Measurements from ENCODE around the gene PTK7. TPM values are rescaled to one million over a fixed set of nuclear protein-coding genes. Genes with fewer than 3 reads are reported as not detected.
A peak's percentile ranks its signal among the peaks of the same experiment; 100 is the strongest.

The PTK7 gene
- total RNA-seq, 1 experiment from 2014 or later, result 106 TPM

GRCh38 chr6:43070028-43070632 lies 6.0 kb upstream of the PTK7 start:
- BruUV-seq (replicated peaks), result no TSS peak
- ChIA-PET POLR2A (ENCODE audit: unreplicated experiment) (no interaction called here), CTCF (interaction anchor here (0.5 kb wide), 1 partner anchor 94 kb away, joined by 3 read pairs; no protein-coding TSS in a partner anchor)
- no peak overlapping the region for H3K4me3 ChIP-seq
- no peak overlapping the region for H3K27ac ChIP-seq
- no peaks in the 10 kb centered on the region for H3K27me3 ChIP-seq (ENCODE audit: insufficient read depth, low read depth)
- H4K20me1 ChIP-seq (ENCODE audit: insufficient read depth), result no peaks in the 10 kb centered on the region
- H3K79me2 ChIP-seq (ENCODE audit: low read depth), result no peaks in the 10 kb centered on the region
- TF ChIP-seq CTCF (conservative IDR thresholded peaks at IDR 0.05) (peak; percentile 81), EZH2 (IDR thresholded peaks at IDR 0.05; ENCODE audit: low read depth) (no peak)
- no peaks in the 10 kb centered on the region for H3K4me1 ChIP-seq (replicated peaks; ENCODE audit: insufficient read depth)
- no peaks in the 10 kb centered on the region for H3K9me3 ChIP-seq (ENCODE audit: insufficient read depth, low read depth)
- peaks cover 6% of the 10 kb centered on the region; the same call in 1 of the 2 replicates for H3F3A ChIP-seq (ENCODE audit: insufficient read depth, low read depth)
- H2AFZ ChIP-seq, result no peak overlapping the region
- no peaks in the 10 kb centered on the region for H3K36me3 ChIP-seq (ENCODE audit: low read depth)
- no peaks in the 10 kb centered on the region for H3K9me2 ChIP-seq (ENCODE audit: insufficient read depth)
- no peak overlapping the region for H3K4me2 ChIP-seq
- intact Hi-C loops (cut with micrococcal nuclease; ENCODE audit: unreplicated experiment), result loop anchor here (1.0 kb wide), 1 partner anchor 73 kb away; no protein-coding TSS in a partner anchor
- peak; percentile 23 to 48 for DNase-seq

GRCh38 chr6:43074847-43075669 lies 1.1 kb upstream of the PTK7 start:
- no peak for DNase-seq
- Histone ChIP-seq H4K20me1 (ENCODE audit: insufficient read depth) (no peaks in the 10 kb centered on the region), H3K79me2 (ENCODE audit: low read depth) (peaks cover 34% of the 10 kb centered on the region), H3F3A (ENCODE audit: insufficient read depth, low read depth) (peaks cover 14% of the 10 kb centered on the region), H3K36me3 (ENCODE audit: low read depth) (no peaks in the 10 kb centered on the region), H3K4me2 (no peak overlapping the region), H3K27ac (no peak overlapping the region), H3K9me3 (ENCODE audit: insufficient read depth, low read depth) (no peaks in the 10 kb centered on the region), H3K27me3 (ENCODE audit: insufficient read depth, low read depth) (no peaks in the 10 kb centered on the region), H3K9me2 (ENCODE audit: insufficient read depth) (no peaks in the 10 kb centered on the region), H2AFZ (no peak overlapping the region), H3K4me3 (no peak overlapping the region), H3K4me1 (replicated peaks; ENCODE audit: insufficient read depth) (peaks cover 13% of the 10 kb centered on the region)
- intact Hi-C loops (cut with micrococcal nuclease; ENCODE audit: unreplicated experiment), result no loop called here
- CTCF ChIA-PET, result interaction anchor here (0.5 kb wide), 1 partner anchor 61 kb away, joined by 4 read pairs; the partner anchor contains the start of genes KLHDC3 and MEA1
- BruUV-seq (replicated peaks), result no TSS peak
- POLR2A ChIA-PET (ENCODE audit: unreplicated experiment), result interaction anchor here (0.6 kb wide), 1 partner anchor 105 kb away, joined by 4 read pairs; no protein-coding TSS in a partner anchor
- no peak for TF ChIP-seq CTCF (conservative IDR thresholded peaks at IDR 0.05)

GRCh38 chr6:43076464-43077332 lies 584 bp downstream of the PTK7 start:
- peaks cover 14% of the 10 kb centered on the region for H3F3A ChIP-seq (ENCODE audit: insufficient read depth, low read depth)
- H3K79me2 ChIP-seq (ENCODE audit: low read depth), result peaks cover 50% of the 10 kb centered on the region
- intact Hi-C loops (cut with micrococcal nuclease; ENCODE audit: unreplicated experiment), result loop anchor here (2.0 kb wide), 2 partner anchors 20 to 44 kb away; no protein-coding TSS in a partner anchor
- peak overlapping the region; percentile 100 for H2AFZ ChIP-seq
- peak overlapping the region; percentile 89 for H3K4me2 ChIP-seq
- no peaks in the 10 kb centered on the region for H3K36me3 ChIP-seq (ENCODE audit: low read depth)
- CTCF ChIA-PET, result interaction anchor here (0.6 kb wide), 1 partner anchor 21 kb away, joined by 3 read pairs; no protein-coding TSS in a partner anchor
- H3K4me3 ChIP-seq, result peak overlapping the region; percentile 100
- H3K9me3 ChIP-seq (ENCODE audit: insufficient read depth, low read depth), result no peaks in the 10 kb centered on the region
- peak; percentile 37 to 47 for DNase-seq
- POLR2A ChIA-PET (ENCODE audit: unreplicated experiment), result interaction anchor here (0.6 to 1.1 kb wide), 4 partner anchors 16 to 36 kb away, joined by 3 to 10 read pairs (median 6); no protein-coding TSS in a partner anchor
- H3K27me3 ChIP-seq (ENCODE audit: insufficient read depth, low read depth), result no peaks in the 10 kb centered on the region
- no peaks in the 10 kb centered on the region for H3K9me2 ChIP-seq (ENCODE audit: insufficient read depth)
- 0 out of 2 replicates have a peak overlapping the region, but pooled peaks have one; percentile 32 for H3K27ac ChIP-seq
- TSS peak; percentile 80 for BruUV-seq (replicated peaks)
- no peak for TF ChIP-seq CTCF (conservative IDR thresholded peaks at IDR 0.05)
- TF ChIP-seq EZH2 (IDR thresholded peaks at IDR 0.05; ENCODE audit: low read depth), result no peak
- H4K20me1 ChIP-seq (ENCODE audit: insufficient read depth), result no peaks in the 10 kb centered on the region; the same call in 1 of the 2 replicates
- peaks cover 13% of the 10 kb centered on the region for H3K4me1 ChIP-seq (replicated peaks; ENCODE audit: insufficient read depth)

All from PC-9 (cell line).